Activated CD8-positive, alpha-beta T cell treated with anti-CD3 and anti-CD28 coated beads for 36 hours (primary cell): ENCODE data around the gene SLC6A5. TPM values are rescaled to one million over a fixed set of nuclear protein-coding genes. Genes with fewer than 3 reads are reported as not detected.
A peak's percentile ranks its signal among the peaks of the same experiment; 100 is the strongest.

Experiments used
- ATAC-seq: fragments of 200-7000 bp; cut with Tn5 transposase; one replicate; pipeline ENCODE4 v1.10.0; 2021; ENCODE audit warnings: mild to moderate bottlenecking, moderate library complexity
- CTCF ChIA-PET: fragments of 350-600 bp; sonication (Branson Sonifier 250); formaldehyde crosslinking; loops from one replicate; lab custom pipeline; 2021; ENCODE audit warnings: antibody characterized with exemption; lab: Charles Lee
- POLR2A ChIA-PET: fragments of 350-600 bp; sonication (Branson Sonifier 250); formaldehyde crosslinking; loops from one replicate; lab custom pipeline; 2021; ENCODE audit warnings: antibody characterized with exemption; lab: Charles Lee
- DNase-seq: peaks from one replicate; pipeline ENCODE4 v3.0.0-alpha.2; 2020
- H3K27ac Mint-ChIP-seq: one replicate; pipeline ENCODE4 v1.8.0; 2021; ENCODE audit warnings: mild to moderate bottlenecking, mixed read lengths
- H3K27me3 Mint-ChIP-seq: one replicate; pipeline ENCODE4 v1.8.0; 2021; ENCODE audit warnings: mixed read lengths
- H3K36me3 Mint-ChIP-seq: one replicate; pipeline ENCODE4 v1.8.0; 2021; ENCODE audit warnings: low read depth, mixed read lengths
- H3K4me1 Mint-ChIP-seq: one replicate; pipeline ENCODE4 v1.8.0; 2021; ENCODE audit warnings: low read depth, mixed read lengths
- H3K4me3 Mint-ChIP-seq: one replicate; pipeline ENCODE4 v1.8.0; 2021; ENCODE audit warnings: mild to moderate bottlenecking, moderate library complexity, mixed read lengths
- H3K9me3 Mint-ChIP-seq: one replicate; pipeline ENCODE4 v1.8.0; 2021; ENCODE audit warnings: mixed read lengths
- CTCF ChIP-seq: fragments of 200-600 bp; IDR thresholded peaks from one replicate; pipeline ENCODE4 v1.8.0; 2022; ENCODE audit warnings: antibody characterized with exemption, mild to moderate bottlenecking
- intact Hi-C: fragments of 100-400 bp; cut with micrococcal nuclease; formaldehyde crosslinking; loops from one replicate; pipeline ENCODE4 v1.10.0; 2022
- total RNA-seq, 2 experiments: library from RNA; stranded (reverse); gene quantifications; one replicate each; pipeline ENCODE4 v1.2.3, GENCODE V29; 2021

SLC6A5 gene
- total RNA-seq, 2 experiments from 2014 or later, result not detected

GRCh38 chr11:20640401-20640800 is 41.0 kb downstream of the SLC6A5 start:
- Mint-ChIP-seq H3K27me3 (peaks cover 3% of the 10 kb centered on the region), H3K4me1 (no peaks in the 10 kb centered on the region), H3K9me3 (no peaks in the 10 kb centered on the region), H3K27ac (no peak overlapping the region), H3K4me3 (no peak overlapping the region), H3K36me3 (no peaks in the 10 kb centered on the region)
- intact Hi-C loops, result loop anchor here (10.0 kb wide), 1 partner anchor 1654 kb away; no protein-coding TSS in a partner anchor
- ATAC-seq, result no peak
- ChIA-PET CTCF (interaction anchor here (3.2 kb wide), 1 partner anchor 8 kb away, joined by 17 read pairs; no protein-coding TSS in a partner anchor), POLR2A (no interaction called here)
- DNase-seq, result no peak
- no peak for TF ChIP-seq CTCF

GRCh38 chr11:20644360-20644759 is 45.0 kb downstream of the SLC6A5 start:
- H3K4me1 Mint-ChIP-seq, result no peaks in the 10 kb centered on the region
- no peaks in the 10 kb centered on the region for H3K36me3 Mint-ChIP-seq
- TF ChIP-seq CTCF, result no peak
- no peak overlapping the region for H3K4me3 Mint-ChIP-seq
- ATAC-seq (no peak), DNase-seq (no peak)
- H3K9me3 Mint-ChIP-seq, result no peaks in the 10 kb centered on the region
- H3K27ac Mint-ChIP-seq, result no peak overlapping the region
- CTCF ChIA-PET, result no interaction called here
- POLR2A ChIA-PET, result no interaction called here
- H3K27me3 Mint-ChIP-seq, result peaks cover 2% of the 10 kb centered on the region
- intact Hi-C loops, result loop anchor here (10.0 kb wide), 1 partner anchor 1650 kb away; no protein-coding TSS in a partner anchor

DNA sequence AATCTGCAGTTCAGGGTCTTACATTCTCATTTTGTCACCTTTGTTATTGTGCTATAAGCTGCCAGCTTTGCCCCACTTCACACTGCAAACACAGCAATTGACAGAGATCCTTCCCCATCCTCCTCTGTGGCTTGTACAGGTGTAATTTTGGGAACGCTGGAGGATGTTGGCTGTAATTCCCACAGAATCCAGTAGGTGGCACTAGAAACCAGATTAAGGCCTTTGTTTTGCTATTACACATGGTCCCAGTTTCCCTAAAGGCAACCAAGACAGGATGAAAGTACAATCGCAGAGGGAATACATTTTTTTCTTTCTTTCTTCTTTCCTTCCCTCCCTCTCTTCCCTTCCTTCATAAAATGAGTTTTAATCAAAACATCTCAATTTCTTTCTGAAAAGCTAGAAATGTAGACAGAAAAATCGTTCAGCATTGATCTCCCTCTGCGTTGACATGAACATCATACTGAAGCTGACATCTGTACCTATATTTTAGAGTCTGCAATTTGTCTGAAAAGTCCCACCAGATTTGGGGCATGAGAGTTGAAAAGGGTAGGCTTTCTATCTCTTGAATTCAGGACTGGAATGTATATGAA is 48.7 kb downstream of the SLC6A5 start:
- Mint-ChIP-seq H3K9me3 (no peaks in the 10 kb centered on the region), H3K36me3 (no peaks in the 10 kb centered on the region), H3K4me1 (no peaks in the 10 kb centered on the region), H3K27ac (no peak overlapping the region), H3K27me3 (peaks cover 2% of the 10 kb centered on the region), H3K4me3 (no peak overlapping the region)
- ATAC-seq (peak; percentile 37), DNase-seq (peak; percentile 52)
- ChIA-PET POLR2A (interaction anchor here (0.6 to 0.7 kb wide), 2 partner anchors 33 to 334 kb away, joined by 3 read pairs; no protein-coding TSS in a partner anchor), CTCF (interaction anchor here (0.8 to 3.1 kb wide), 16 partner anchors 9 to 1657 kb away, joined by 3 to 35 read pairs (median 4); partner anchors contain the start of gene NELL1)
- intact Hi-C loops, result loop anchor here (5.0 to 10.0 kb wide), 2 partner anchors 864 to 1647 kb away; no protein-coding TSS in a partner anchor
- peak; percentile 93 for TF ChIP-seq CTCF

GRCh38 chr11:20652150-20652806 is 52.9 kb downstream of the SLC6A5 start:
- intact Hi-C loops, result no loop called here
- Mint-ChIP-seq H3K9me3 (no peaks in the 10 kb centered on the region), H3K36me3 (no peaks in the 10 kb centered on the region), H3K4me1 (no peaks in the 10 kb centered on the region), H3K4me3 (no peak overlapping the region), H3K27ac (no peak overlapping the region), H3K27me3 (peaks cover 11% of the 10 kb centered on the region)
- no peak for DNase-seq
- no peak for ATAC-seq
- POLR2A ChIA-PET, result no interaction called here
- CTCF ChIA-PET, result interaction anchor here (0.6 kb wide), 1 partner anchor 122 kb away, joined by 3 read pairs; no protein-coding TSS in a partner anchor
- TF ChIP-seq CTCF, result no peak

DNA sequence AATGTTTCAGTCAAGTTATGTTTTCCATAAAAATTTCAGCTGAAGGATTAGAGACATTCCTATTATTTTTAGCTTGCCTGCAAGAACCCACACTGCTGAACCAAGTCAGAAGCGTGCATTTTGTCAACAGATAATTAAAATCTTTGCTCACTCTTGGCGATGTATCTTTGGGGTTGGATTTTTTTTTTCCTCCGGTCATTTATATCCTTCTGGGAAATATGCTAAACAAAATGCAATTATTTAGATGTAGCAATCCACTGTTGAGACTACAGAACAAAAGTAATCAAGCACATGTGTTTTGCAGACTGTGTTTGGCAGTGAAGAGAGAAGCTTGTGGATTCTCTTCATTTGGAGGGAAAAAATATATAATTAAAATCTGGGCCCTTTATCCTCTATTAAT is 54.6 kb downstream of the SLC6A5 start:
- DNase-seq (no peak), ATAC-seq (no peak)
- H3K27ac Mint-ChIP-seq, result no peak overlapping the region
- H3K27me3 Mint-ChIP-seq, result peaks cover 11% of the 10 kb centered on the region
- H3K9me3 Mint-ChIP-seq, result no peaks in the 10 kb centered on the region
- ChIA-PET CTCF (no interaction called here), POLR2A (no interaction called here)
- no peak for TF ChIP-seq CTCF
- intact Hi-C loops, result no loop called here
- H3K4me3 Mint-ChIP-seq, result no peak overlapping the region
- H3K4me1 Mint-ChIP-seq, result no peaks in the 10 kb centered on the region
- H3K36me3 Mint-ChIP-seq, result no peaks in the 10 kb centered on the region
